Measurements from ENCODE around the gene NCOA7. TPM values are rescaled to one million over a fixed set of nuclear protein-coding genes. Genes with fewer than 3 reads are reported as not detected.

Gene NCOA7
- total and polyA plus RNA-seq, 4 donors, result 8.6 to 40.9 (median 17.6) TPM

DNA sequence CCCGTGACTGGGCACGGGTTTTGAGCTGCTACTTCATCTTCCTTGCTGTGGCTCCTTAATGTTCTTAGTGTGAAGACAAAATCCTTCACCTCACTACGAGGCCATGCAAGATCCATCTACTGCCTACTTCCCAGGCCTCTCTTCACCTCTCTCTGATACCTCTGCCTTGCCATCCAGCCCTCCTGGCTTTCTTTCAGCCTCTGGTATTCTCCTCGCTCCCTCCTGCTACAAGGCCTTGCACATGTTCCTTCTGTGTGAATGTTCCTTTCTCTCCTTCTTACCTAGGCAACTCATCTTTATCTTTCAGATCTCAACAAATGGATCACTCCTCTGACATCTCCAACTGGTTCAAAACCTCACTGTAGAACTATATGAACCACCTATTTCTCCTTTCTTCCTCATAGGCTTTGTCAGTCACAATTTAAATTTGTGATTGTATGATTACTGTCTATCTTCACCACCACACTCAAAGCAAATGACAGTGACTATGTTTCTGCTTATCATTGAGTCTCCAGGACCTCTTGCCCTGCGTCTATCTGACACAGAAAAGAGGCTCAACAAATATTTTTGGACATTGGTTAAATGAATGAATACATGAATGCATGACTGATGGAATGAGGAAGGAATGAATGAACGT, 21.5 kb upstream of the NCOA7 start (continued):
- TF ChIP-seq ATF3 (IDR thresholded peaks at IDR 0.05), result no peak
- no peak for TF ChIP-seq JUND (IDR thresholded peaks at IDR 0.05)
- TF ChIP-seq RXRA (IDR thresholded peaks at IDR 0.05), result no peak
- TF ChIP-seq TAF1 (conservative IDR thresholded peaks at IDR 0.05), result no peak
- no peak for TF ChIP-seq GABPA (IDR thresholded peaks at IDR 0.05 in 1 of 2, conservative IDR thresholded peaks at IDR 0.05 in 1 of 2)
- no peak for TF ChIP-seq FOXA1 (IDR thresholded peaks at IDR 0.05)
- TF ChIP-seq, protein P1, sequence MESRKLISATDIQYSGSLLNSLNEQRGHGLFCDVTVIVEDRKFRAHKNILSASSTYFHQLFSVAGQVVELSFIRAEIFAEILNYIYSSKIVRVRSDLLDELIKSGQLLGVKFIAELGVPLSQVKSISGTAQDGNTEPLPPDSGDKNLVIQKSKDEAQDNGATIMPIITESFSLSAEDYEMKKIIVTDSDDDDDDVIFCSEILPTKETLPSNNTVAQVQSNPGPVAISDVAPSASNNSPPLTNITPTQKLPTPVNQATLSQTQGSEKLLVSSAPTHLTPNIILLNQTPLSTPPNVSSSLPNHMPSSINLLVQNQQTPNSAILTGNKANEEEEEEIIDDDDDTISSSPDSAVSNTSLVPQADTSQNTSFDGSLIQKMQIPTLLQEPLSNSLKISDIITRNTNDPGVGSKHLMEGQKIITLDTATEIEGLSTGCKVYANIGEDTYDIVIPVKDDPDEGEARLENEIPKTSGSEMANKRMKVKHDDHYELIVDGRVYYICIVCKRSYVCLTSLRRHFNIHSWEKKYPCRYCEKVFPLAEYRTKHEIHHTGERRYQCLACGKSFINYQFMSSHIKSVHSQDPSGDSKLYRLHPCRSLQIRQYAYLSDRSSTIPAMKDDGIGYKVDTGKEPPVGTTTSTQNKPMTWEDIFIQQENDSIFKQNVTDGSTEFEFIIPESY (IDR thresholded peaks at IDR 0.05), result no peak

- H3K36me3 ChIP-seq (ENCODE audit: control insufficient read depth in 4 of 4, insufficient read depth in 3 of 4, low read depth in 1 of 4, low read length in 3 of 4), result no peaks in the 10 kb centered on the region
- no peak overlapping the region for H3K4me3 ChIP-seq (ENCODE audit: low read depth in 1 of 3, low read length in 3 of 3)
- H3K27ac ChIP-seq (ENCODE audit: low read depth in 1 of 2, low read length in 2 of 2), result no peak overlapping the region
- no peaks in the 10 kb centered on the region for H3K4me1 ChIP-seq (ENCODE audit: control insufficient read depth in 4 of 4, insufficient read depth in 4 of 4, low read length in 3 of 4)
- no peak overlapping the region for H3K9ac ChIP-seq (ENCODE audit: low read depth in 1 of 2, low read length in 2 of 2)
- WGBS, result 89% methylated on average over 4 of the region's 4 CpGs
- H3K27me3 ChIP-seq (ENCODE audit: control insufficient read depth in 4 of 4, insufficient read depth in 4 of 4, low read length in 3 of 4), result no peaks in the 10 kb centered on the region
- no peak for DNase-seq (ENCODE audit: low spot score)
- H3K9me3 ChIP-seq (ENCODE audit: control insufficient read depth in 4 of 4, low read length in 3 of 4), result no peaks in the 10 kb centered on the region
- TF ChIP-seq, protein P1 (IDR thresholded peaks at IDR 0.05), result no peak
- TF ChIP-seq JUND (IDR thresholded peaks at IDR 0.05) (no peak), HNF4G (IDR thresholded peaks at IDR 0.05) (no peak), CTCF (IDR thresholded peaks at IDR 0.05; ENCODE audit: low read depth, low read length, missing input control) (no peak), YY1 (IDR thresholded peaks at IDR 0.05) (no peak), FOXA2 (IDR thresholded peaks at IDR 0.05) (no peak), FOXA1 (IDR thresholded peaks at IDR 0.05) (no peak), SP1 (IDR thresholded peaks at IDR 0.05) (no peak), GABPA (IDR thresholded peaks at IDR 0.05 in 1 of 2, conservative IDR thresholded peaks at IDR 0.05 in 1 of 2) (no peak), EGR1 (IDR thresholded peaks at IDR 0.05; ENCODE audit: low read depth in 2 of 2) (no peak), RXRA (IDR thresholded peaks at IDR 0.05) (no peak), RAD21 (IDR thresholded peaks at IDR 0.05) (no peak), HNF4A (conservative IDR thresholded peaks at IDR 0.05) (no peak), TAF1 (conservative IDR thresholded peaks at IDR 0.05) (no peak), NR2F2 (IDR thresholded peaks at IDR 0.05) (no peak), ATF3 (IDR thresholded peaks at IDR 0.05) (no peak), MAX (IDR thresholded peaks at IDR 0.05) (no peak)
- TF ChIP-seq, protein P2, sequence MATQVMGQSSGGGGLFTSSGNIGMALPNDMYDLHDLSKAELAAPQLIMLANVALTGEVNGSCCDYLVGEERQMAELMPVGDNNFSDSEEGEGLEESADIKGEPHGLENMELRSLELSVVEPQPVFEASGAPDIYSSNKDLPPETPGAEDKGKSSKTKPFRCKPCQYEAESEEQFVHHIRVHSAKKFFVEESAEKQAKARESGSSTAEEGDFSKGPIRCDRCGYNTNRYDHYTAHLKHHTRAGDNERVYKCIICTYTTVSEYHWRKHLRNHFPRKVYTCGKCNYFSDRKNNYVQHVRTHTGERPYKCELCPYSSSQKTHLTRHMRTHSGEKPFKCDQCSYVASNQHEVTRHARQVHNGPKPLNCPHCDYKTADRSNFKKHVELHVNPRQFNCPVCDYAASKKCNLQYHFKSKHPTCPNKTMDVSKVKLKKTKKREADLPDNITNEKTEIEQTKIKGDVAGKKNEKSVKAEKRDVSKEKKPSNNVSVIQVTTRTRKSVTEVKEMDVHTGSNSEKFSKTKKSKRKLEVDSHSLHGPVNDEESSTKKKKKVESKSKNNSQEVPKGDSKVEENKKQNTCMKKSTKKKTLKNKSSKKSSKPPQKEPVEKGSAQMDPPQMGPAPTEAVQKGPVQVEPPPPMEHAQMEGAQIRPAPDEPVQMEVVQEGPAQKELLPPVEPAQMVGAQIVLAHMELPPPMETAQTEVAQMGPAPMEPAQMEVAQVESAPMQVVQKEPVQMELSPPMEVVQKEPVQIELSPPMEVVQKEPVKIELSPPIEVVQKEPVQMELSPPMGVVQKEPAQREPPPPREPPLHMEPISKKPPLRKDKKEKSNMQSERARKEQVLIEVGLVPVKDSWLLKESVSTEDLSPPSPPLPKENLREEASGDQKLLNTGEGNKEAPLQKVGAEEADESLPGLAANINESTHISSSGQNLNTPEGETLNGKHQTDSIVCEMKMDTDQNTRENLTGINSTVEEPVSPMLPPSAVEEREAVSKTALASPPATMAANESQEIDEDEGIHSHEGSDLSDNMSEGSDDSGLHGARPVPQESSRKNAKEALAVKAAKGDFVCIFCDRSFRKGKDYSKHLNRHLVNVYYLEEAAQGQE (IDR thresholded peaks at IDR 0.05), result no peak
Observed at GRCh38 chr6:125773387-125774341, 17.1 kb upstream of the NCOA7 start.

All from liver (tissue), 9 donors.